HepG2 (cell line): ENCODE data around the gene SPTBN2. TPM values are rescaled to one million over a fixed set of nuclear protein-coding genes. Genes with fewer than 3 reads are reported as not detected.

Source experiments
- ATAC-seq: fragments of 200-7000 bp; cut with Tn5 transposase; 3 replicates; pipeline ENCODE4 v1.9.1; 2020; ENCODE audit warnings: mild to moderate bottlenecking, moderate library complexity
- BruUV-seq: library from RNA; stranded (reverse); fragments of 400-500 nt; replicated peaks from 2 replicates; lab custom pipeline; 2021; lab: Mats Ljungman, UMichigan
- CTCF ChIA-PET: fragments of 300-600 bp; formaldehyde crosslinking; extraction: SDS; loops from one replicate; lab custom pipeline; 2021; ENCODE audit warnings: low total read pairs, inconsistent platforms, low intra/inter-chr PET ratio; lab: Yijun Ruan, JAX
- POLR2A ChIA-PET: fragments of 350-600 bp; sonication (Branson Sonifier 250); formaldehyde crosslinking; loops from one replicate; lab custom pipeline; 2020; ENCODE audit warnings: antibody characterized with exemption, inconsistent platforms; lab: Yijun Ruan, JAX
- DNase-seq: peaks from one replicate; pipeline ENCODE4 v3.0.0-alpha.2; 2015; ENCODE audit warnings: low spot score
- FAIRE-seq: peaks from 3 replicates; lab custom pipeline; 2011; peaks lifted over from hg19 to GRCh38; lab: Jason Lieb, UNC
- H2AFZ ChIP-seq: one replicate; pipeline ENCODE4 v1.6.1; 2011; ENCODE audit warnings: low read length, inconsistent platforms
- H3K27ac ChIP-seq: fragments of 300-600 bp; 3 replicates; pipeline ENCODE4 v1.8.0; 2011; ENCODE audit warnings: mixed run types, mild to moderate bottlenecking, mixed read lengths, low read length, inconsistent platforms; ENCODE audit not compliant: insufficient read depth; ENCODE audit errors: extremely low read length
- H3K27me3 ChIP-seq, 2 experiments: fragments of 200-600 bp in 1 of 2; 2 replicates in 1 of 2; 3 replicates in 1 of 2; pipeline versions ENCODE4 v1.6.0 to v1.8.0; 2011; ENCODE audit warnings: low read length in 2 of 2, mild to moderate bottlenecking in 2 of 2, moderate library complexity in 2 of 2, inconsistent platforms in 1 of 2; ENCODE audit not compliant: insufficient read depth in 2 of 2, control insufficient read depth in 1 of 2
- H3K36me3 ChIP-seq, 2 experiments: fragments of 200-600 bp in 1 of 2; replicated peaks in 1 of 2; 2 replicates in 1 of 2; 3 replicates in 1 of 2; pipeline versions ENCODE4 v1.5.1 to v1.8.0; 2011; ENCODE audit warnings: low read length in 2 of 2, inconsistent platforms in 1 of 2; ENCODE audit not compliant: insufficient read depth in 2 of 2, control insufficient read depth in 1 of 2
- H3K4me1 ChIP-seq: 2 replicates; pipeline ENCODE4 v1.5.1; 2012; ENCODE audit warnings: low read length, inconsistent platforms; ENCODE audit not compliant: insufficient read depth
- H3K4me2 ChIP-seq: 2 replicates; pipeline ENCODE4 v1.6.0; 2011; ENCODE audit warnings: low read depth, low read length, inconsistent platforms
- H3K4me3 ChIP-seq, 3 experiments: fragments of 200-600 bp in 1 of 3; sonication (generic), shearing (Covaris generic) in 1 of 3; replicated peaks in 1 of 3; 2 replicates each; pipeline ENCODE4 v1.5.1; 2011 to 2016; ENCODE audit warnings: low read length in 3 of 3, inconsistent platforms in 2 of 3, low read depth in 2 of 3, mild to moderate bottlenecking in 2 of 3, control low read depth in 1 of 3, mixed read lengths in 1 of 3; ENCODE audit not compliant: insufficient read depth in 1 of 3
- H3K79me2 ChIP-seq: one replicate; pipeline ENCODE4 v1.6.1; 2011; ENCODE audit warnings: low read length, inconsistent platforms; ENCODE audit not compliant: insufficient read depth
- H3K9ac ChIP-seq: 2 replicates; pipeline ENCODE4 v1.6.0; 2011; ENCODE audit warnings: mild to moderate bottlenecking, low read depth, low read length, inconsistent platforms; ENCODE audit not compliant: insufficient read depth
- H3K9me3 ChIP-seq: 2 replicates; pipeline ENCODE4 v1.5.1; 2012; ENCODE audit warnings: mild to moderate bottlenecking, low read length
- H4K20me1 ChIP-seq: 2 replicates; pipeline ENCODE4 v1.6.0; 2011; ENCODE audit warnings: inconsistent platforms, mild to moderate bottlenecking, low read length, moderate library complexity; ENCODE audit not compliant: insufficient read depth
- ESRRA ChIP-seq: sonication (generic); formaldehyde crosslinking; IDR thresholded peaks from 2 replicates; pipeline ENCODE4 v1.5.1; 2020; ENCODE audit warnings: mild to moderate bottlenecking, low read depth, missing genetic modification reagents
- GABPB1 ChIP-seq: IDR thresholded peaks from 2 replicates; pipeline ENCODE4 v1.6.1; 2016; ENCODE audit warnings: mild to moderate bottlenecking, missing genetic modification reagents, moderate library complexity, missing compliant biosample characterization
- HMG20B ChIP-seq: conservative IDR thresholded peaks from 2 replicates; pipeline ENCODE4 v1.6.1; 2016; ENCODE audit warnings: missing genetic modification reagents, missing compliant biosample characterization
- SMARCC2 ChIP-seq: fragments of 450-650 bp; IDR thresholded peaks from 2 replicates; pipeline ENCODE4 v1.6.1; 2017; ENCODE audit warnings: antibody characterized with exemption, mild to moderate bottlenecking
- TBL1XR1 ChIP-seq: fragments of 150-350 bp; IDR thresholded peaks from 2 replicates; pipeline ENCODE4 v1.6.1; 2014; ENCODE audit warnings: borderline replicate concordance, low read length; ENCODE audit not compliant: partially characterized antibody
- WGBS: methylation state at CpG from one replicate; pipeline ENCODE4 v1.1.6; 2017; ENCODE audit warnings: low lambda C conversion rate; 5-methylcytosine and 5-hydroxymethylcytosine counted together
- in situ Hi-C: cut with HindIII; loops from 2 replicates; pipeline ENCODE4 v1.10.0; 2017; ENCODE audit warnings: low pct_unique_long_range_greater_than_20kb; ENCODE audit not compliant: extremely low pct_ligation_motif_present
- intact Hi-C: fragments of 100-400 bp; cut with micrococcal nuclease; formaldehyde crosslinking; loops from one replicate; pipeline ENCODE4 v1.10.0; 2022; ENCODE audit not compliant: unreplicated experiment
- polyA plus RNA-seq, 8 experiments: library from polyadenylated mRNA; depleted of rRNA in 3 of 8; stranded (reverse) in 7 of 8; unstranded in 1 of 8; fragments of >200 nt; fragmentation: Illumina TruSeq in 4 of 8; extraction: Trizol in 4 of 8; gene quantifications; 2 replicates each; pipeline versions ENCODE4 v1.2.1 to v1.2.3, GENCODE V29; 2011 to 2016; ENCODE audit warnings: low read depth in 4 of 8, missing spikeins in 1 of 8, mixed read lengths in 1 of 8; ENCODE audit not compliant: insufficient read depth in 1 of 8
- total RNA-seq, 5 experiments: library from RNA; depleted of rRNA; stranded (reverse); fragments of >200 nt; fragmentation: Illumina TruSeq; extraction: Trizol; gene quantifications; 2 replicates each; pipeline ENCODE4 v1.2.3, GENCODE V29; 2016; ENCODE audit warnings: low read depth in 1 of 5
- TF ChIP-seq, protein P1 (sequence below): sonication (generic); formaldehyde crosslinking; IDR thresholded peaks from 2 replicates; pipeline ENCODE4 v1.4.0; 2020; ENCODE audit warnings: missing genetic modification reagents, borderline replicate concordance
- TF ChIP-seq, protein P2 (sequence below): IDR thresholded peaks from 2 replicates; pipeline ENCODE4 v1.6.1; 2016; ENCODE audit warnings: missing compliant biosample characterization, missing genetic modification reagents, borderline replicate concordance
- TF ChIP-seq, protein P3 (sequence below): sonication (generic); formaldehyde crosslinking; conservative IDR thresholded peaks from 2 replicates; pipeline ENCODE4 v1.4.0; 2020; ENCODE audit warnings: mild to moderate bottlenecking, missing genetic modification reagents, moderate library complexity

Gene SPTBN2
- total and polyA plus RNA-seq, 2 of the 13 experiments (the other 11 are each of a cell fraction or from before 2014, with no cell fraction given): 0.65 to 4.0 TPM

DNA sequence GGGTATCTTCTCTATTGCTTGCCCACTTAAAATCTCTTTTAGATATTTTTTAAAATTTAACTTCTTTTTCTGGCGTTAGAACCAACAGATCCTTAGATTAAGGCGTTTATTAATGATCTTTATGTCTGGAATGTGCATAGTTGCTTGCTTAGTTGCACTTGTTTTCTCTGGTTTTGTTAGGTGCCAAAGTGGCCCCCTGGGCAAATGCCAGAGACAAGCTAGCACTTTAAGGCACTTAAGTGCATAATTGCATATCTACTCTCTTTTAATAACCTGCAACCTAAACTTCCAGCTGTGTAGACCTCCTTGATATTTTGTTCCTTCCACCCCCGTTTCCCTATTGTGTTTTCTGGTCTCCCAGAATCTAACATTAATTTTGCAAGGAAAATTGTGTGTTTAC, 87.2 kb downstream of the SPTBN2 start:
- Histone ChIP-seq H3K36me3 (peaks cover 18 to 55% of the 10 kb centered on the region in 2 experiments), H2AFZ (no peak overlapping the region), H3K27me3 (no peaks in the 10 kb centered on the region; a peak in 1 of 5 replicates), H3K9me3 (no peaks in the 10 kb centered on the region), H3K27ac (no peak overlapping the region), H4K20me1 (peaks cover 79% of the 10 kb centered on the region), H3K4me2 (peak overlapping the region; percentile 88), H3K4me3 (peak overlapping the region; percentile 19 to 44 (median 25); a peak in 3 of 6 replicates), H3K9ac (peak overlapping the region; percentile 28; the same call in 1 of the 2 replicates), H3K4me1 (peaks cover 76% of the 10 kb centered on the region), H3K79me2 (peaks cover 92% of the 10 kb centered on the region)
- no peak for TF ChIP-seq HMG20B
- no peak for TF ChIP-seq SMARCC2
- TF ChIP-seq GABPB1 (CRISPR knock-in tag): no peak
- TF ChIP-seq, protein P1, sequence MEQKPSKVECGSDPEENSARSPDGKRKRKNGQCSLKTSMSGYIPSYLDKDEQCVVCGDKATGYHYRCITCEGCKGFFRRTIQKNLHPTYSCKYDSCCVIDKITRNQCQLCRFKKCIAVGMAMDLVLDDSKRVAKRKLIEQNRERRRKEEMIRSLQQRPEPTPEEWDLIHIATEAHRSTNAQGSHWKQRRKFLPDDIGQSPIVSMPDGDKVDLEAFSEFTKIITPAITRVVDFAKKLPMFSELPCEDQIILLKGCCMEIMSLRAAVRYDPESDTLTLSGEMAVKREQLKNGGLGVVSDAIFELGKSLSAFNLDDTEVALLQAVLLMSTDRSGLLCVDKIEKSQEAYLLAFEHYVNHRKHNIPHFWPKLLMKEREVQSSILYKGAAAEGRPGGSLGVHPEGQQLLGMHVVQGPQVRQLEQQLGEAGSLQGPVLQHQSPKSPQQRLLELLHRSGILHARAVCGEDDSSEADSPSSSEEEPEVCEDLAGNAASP (CRISPR knock-in tag): no peak
- no peak for TF ChIP-seq ESRRA (CRISPR knock-in tag)
- TF ChIP-seq, protein P2, sequence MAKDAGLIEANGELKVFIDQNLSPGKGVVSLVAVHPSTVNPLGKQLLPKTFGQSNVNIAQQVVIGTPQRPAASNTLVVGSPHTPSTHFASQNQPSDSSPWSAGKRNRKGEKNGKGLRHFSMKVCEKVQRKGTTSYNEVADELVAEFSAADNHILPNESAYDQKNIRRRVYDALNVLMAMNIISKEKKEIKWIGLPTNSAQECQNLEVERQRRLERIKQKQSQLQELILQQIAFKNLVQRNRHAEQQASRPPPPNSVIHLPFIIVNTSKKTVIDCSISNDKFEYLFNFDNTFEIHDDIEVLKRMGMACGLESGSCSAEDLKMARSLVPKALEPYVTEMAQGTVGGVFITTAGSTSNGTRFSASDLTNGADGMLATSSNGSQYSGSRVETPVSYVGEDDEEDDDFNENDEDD (CRISPR knock-in tag): no peak
- no peak for TF ChIP-seq TBL1XR1
- TF ChIP-seq, protein P3, sequence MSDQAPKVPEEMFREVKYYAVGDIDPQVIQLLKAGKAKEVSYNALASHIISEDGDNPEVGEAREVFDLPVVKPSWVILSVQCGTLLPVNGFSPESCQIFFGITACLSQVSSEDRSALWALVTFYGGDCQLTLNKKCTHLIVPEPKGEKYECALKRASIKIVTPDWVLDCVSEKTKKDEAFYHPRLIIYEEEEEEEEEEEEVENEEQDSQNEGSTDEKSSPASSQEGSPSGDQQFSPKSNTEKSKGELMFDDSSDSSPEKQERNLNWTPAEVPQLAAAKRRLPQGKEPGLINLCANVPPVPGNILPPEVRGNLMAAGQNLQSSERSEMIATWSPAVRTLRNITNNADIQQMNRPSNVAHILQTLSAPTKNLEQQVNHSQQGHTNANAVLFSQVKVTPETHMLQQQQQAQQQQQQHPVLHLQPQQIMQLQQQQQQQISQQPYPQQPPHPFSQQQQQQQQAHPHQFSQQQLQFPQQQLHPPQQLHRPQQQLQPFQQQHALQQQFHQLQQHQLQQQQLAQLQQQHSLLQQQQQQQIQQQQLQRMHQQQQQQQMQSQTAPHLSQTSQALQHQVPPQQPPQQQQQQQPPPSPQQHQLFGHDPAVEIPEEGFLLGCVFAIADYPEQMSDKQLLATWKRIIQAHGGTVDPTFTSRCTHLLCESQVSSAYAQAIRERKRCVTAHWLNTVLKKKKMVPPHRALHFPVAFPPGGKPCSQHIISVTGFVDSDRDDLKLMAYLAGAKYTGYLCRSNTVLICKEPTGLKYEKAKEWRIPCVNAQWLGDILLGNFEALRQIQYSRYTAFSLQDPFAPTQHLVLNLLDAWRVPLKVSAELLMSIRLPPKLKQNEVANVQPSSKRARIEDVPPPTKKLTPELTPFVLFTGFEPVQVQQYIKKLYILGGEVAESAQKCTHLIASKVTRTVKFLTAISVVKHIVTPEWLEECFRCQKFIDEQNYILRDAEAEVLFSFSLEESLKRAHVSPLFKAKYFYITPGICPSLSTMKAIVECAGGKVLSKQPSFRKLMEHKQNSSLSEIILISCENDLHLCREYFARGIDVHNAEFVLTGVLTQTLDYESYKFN (CRISPR knock-in tag): no peak
- CTCF ChIA-PET: no interaction called here
- WGBS: 64% methylated on average over 3 of the region's 3 CpGs
- in situ Hi-C loops (no loop called here), intact Hi-C loops (no loop called here)
- BruUV-seq: no TSS peak
- ATAC-seq (no peak), FAIRE-seq (no peak), DNase-seq (no peak)
- POLR2A ChIA-PET: interaction anchor here (10.0 kb wide), 1 partner anchor 21 kb away, joined by 211 read pairs; the partner anchor contains the start of gene RBM14
